ENCODE measurements around the gene TNNI2.

DNA sequence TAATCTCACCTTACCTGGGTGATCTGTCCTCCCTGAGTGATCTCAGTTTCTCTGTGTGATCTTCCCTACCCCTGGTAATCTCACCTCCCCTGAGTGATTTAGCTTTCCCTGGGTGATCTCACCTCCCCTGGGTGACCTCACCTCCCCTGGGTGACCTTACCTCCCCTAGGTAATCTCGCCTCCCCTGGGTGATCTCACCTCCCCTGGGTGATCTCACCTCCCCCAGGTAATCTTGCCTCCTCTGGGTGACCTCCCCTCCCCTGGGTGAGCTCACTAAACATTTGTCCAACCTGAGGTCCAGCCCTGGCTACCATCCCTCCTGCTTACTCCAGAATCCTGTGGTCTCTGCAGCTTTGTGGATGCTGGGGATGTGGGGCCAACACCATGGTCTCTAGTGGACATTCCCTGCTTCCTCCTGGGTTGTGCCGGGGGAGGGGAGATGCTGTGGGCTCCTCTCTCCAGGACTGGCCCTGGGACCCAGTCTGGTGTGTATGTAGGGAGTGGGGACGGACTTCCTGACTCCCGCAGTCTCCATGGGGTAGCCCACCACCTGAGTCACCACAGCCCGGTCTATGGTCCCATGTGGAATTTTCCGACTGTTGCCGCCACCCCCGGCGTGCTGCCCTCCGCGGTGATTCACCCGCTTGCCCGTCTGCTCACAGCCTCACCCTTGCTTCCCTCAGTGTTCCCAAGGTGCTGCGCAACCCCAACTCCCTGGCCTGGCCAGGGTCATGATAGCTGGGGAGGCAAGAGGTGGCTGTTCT lies 24.0 kb downstream of the TNNI2 start:
- TF ChIP-seq, protein P1, sequence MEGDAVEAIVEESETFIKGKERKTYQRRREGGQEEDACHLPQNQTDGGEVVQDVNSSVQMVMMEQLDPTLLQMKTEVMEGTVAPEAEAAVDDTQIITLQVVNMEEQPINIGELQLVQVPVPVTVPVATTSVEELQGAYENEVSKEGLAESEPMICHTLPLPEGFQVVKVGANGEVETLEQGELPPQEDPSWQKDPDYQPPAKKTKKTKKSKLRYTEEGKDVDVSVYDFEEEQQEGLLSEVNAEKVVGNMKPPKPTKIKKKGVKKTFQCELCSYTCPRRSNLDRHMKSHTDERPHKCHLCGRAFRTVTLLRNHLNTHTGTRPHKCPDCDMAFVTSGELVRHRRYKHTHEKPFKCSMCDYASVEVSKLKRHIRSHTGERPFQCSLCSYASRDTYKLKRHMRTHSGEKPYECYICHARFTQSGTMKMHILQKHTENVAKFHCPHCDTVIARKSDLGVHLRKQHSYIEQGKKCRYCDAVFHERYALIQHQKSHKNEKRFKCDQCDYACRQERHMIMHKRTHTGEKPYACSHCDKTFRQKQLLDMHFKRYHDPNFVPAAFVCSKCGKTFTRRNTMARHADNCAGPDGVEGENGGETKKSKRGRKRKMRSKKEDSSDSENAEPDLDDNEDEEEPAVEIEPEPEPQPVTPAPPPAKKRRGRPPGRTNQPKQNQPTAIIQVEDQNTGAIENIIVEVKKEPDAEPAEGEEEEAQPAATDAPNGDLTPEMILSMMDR (conservative IDR thresholded peaks at IDR 0.05), result no peak
- TF ChIP-seq EZH2 (IDR thresholded peaks at IDR 0.05; ENCODE audit: low read depth), result no peak

All from PC-9 (cell line).